ENCODE measurements around the gene PAK4. TPM values are rescaled to one million over a fixed set of nuclear protein-coding genes. Genes with fewer than 3 reads are reported as not detected.

Gene PAK4
- total and polyA plus RNA-seq, 2 of the 13 experiments (the other 11 are each of a cell fraction or from before 2014, with no cell fraction given): 9.5 to 17.8 TPM

DNA sequence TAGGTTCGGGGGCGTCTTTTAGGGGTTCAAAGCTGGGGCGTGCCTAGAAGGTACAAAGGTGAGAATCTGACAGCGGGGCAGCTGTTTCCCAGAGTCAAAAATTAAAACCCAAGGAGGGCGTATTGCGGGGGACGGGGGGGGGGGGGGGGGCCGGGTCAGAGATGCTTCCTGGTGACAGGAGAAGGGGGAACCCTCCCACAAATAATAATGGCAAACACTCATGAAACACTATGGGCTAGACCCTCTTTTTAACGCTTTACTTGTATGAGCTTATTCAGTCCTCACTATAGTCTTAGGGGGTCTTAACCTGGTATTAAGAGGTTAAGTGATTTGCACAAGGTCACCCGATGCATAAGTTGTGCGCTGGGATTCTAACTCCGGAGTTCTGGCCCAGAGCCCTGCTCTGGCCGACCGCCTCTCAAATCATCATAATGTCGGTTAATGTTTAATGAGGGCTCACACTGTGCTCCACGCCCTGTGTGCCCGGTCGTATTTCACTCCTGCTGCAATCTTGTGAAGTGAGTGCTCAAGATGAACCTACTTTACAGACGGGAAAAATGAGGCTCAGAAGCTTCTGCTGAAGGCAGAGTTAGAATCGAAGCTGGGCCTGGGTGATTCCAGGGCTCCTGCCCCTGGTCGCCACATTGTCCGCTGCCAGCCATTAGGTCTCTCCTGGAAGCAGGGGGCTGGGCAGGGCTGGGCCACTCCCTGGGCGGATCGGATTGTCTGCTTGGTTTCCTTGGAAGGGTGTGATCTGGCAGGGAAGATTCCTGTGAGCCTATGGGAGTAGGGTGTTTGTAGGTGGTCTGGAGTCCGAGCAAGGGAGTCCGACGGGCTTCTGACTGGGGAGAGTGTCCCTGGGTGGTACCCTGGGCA is 964 bp downstream of the PAK4 start:
- peak; percentile 89 for DNase-seq (ENCODE audit: low spot score)
- H3K9ac ChIP-seq (ENCODE audit: insufficient read depth, low read depth, low read length): peak overlapping the region; percentile 78
- peak overlapping the region; percentile 91 for H3K4me2 ChIP-seq (ENCODE audit: low read depth, low read length)
- no peak overlapping the region for H2AFZ ChIP-seq (ENCODE audit: low read length)
- no peaks in the 10 kb centered on the region for H3K27me3 ChIP-seq (ENCODE audit: control insufficient read depth in 1 of 2, insufficient read depth in 2 of 2, low read length in 2 of 2)
- FAIRE-seq: peak; percentile 91
- H3K79me2 ChIP-seq (ENCODE audit: insufficient read depth, low read length): peaks cover 53% of the 10 kb centered on the region
- ChIA-PET CTCF (ENCODE audit: low intra/inter-chr PET ratio, low total read pairs) (interaction anchor here (1.3 kb wide), 1 partner anchor 61 kb away, joined by 3 read pairs; no protein-coding TSS in a partner anchor), POLR2A (interaction anchor here (1.0 to 2.5 kb wide), 3 partner anchors 19 to 264 kb away, joined by 3 to 35 read pairs (median 4); partner anchors contain the start of genes MED29 and PAF1)
- H3K9me3 ChIP-seq (ENCODE audit: low read length): no peaks in the 10 kb centered on the region
- ATAC-seq: peak; percentile 87
- in situ Hi-C loops (cut with HindIII; ENCODE audit: extremely low pct_ligation_motif_present, low pct_unique_long_range_greater_than_20kb) (no loop called here), intact Hi-C loops (cut with micrococcal nuclease; ENCODE audit: unreplicated experiment) (loop anchor here (1.0 kb wide), 1 partner anchor 19 kb away; no protein-coding TSS in a partner anchor)
- TSS peak; percentile 64 for BruUV-seq (replicated peaks)
- peaks cover 59% of the 10 kb centered on the region for H3K4me1 ChIP-seq (ENCODE audit: insufficient read depth, low read length)
- peak overlapping the region; percentile 80 to 87 (median 85) for H3K4me3 ChIP-seq (replicated peaks in 1 of 3; ENCODE audit: insufficient read depth in 1 of 3, low read depth in 2 of 3, low read length in 3 of 3)
- 14% methylated on average over 20 of the region's 27 CpGs for WGBS (ENCODE audit: low lambda C conversion rate)
- H3K36me3 ChIP-seq (replicated peaks in 1 of 2; ENCODE audit: control insufficient read depth in 1 of 2, insufficient read depth in 2 of 2, low read length in 2 of 2): peaks cover 2 to 3% of the 10 kb centered on the region in 2 experiments; a peak in 1 of 5 replicates
- H4K20me1 ChIP-seq (ENCODE audit: insufficient read depth, low read length): peaks cover 33% of the 10 kb centered on the region
- H3K27ac ChIP-seq (ENCODE audit: extremely low read length, insufficient read depth, low read length): peak overlapping the region; percentile 99
- TF ChIP-seq ZNF703 (CRISPR knock-in tag; IDR thresholded peaks at IDR 0.05; ENCODE audit: borderline replicate concordance) (no peak), ZNF24 (IDR thresholded peaks at IDR 0.05) (no peak), TBL1XR1 (IDR thresholded peaks at IDR 0.05; ENCODE audit: borderline replicate concordance, low read length, partially characterized antibody) (no peak), CEBPG (CRISPR knock-in tag; IDR thresholded peaks at IDR 0.05) (peak; percentile 69), ZNF839 (CRISPR knock-in tag; IDR thresholded peaks at IDR 0.05; ENCODE audit: borderline replicate concordance) (no peak), ZFP37 (CRISPR knock-in tag; IDR thresholded peaks at IDR 0.05; ENCODE audit: borderline replicate concordance) (no peak), ZSCAN31 (CRISPR knock-in tag; IDR thresholded peaks at IDR 0.05; ENCODE audit: low read depth) (0 out of 2 replicates have a peak, but pooled peaks have one; percentile 39), GPN1 (CRISPR knock-in tag; IDR thresholded peaks at IDR 0.05; ENCODE audit: borderline replicate concordance) (no peak), ZNF263 (CRISPR knock-in tag; IDR thresholded peaks at IDR 0.05) (peak; percentile 95), FOXP1 (IDR thresholded peaks at IDR 0.05) (no peak), FOXP1 (CRISPR knock-in tag; IDR thresholded peaks at IDR 0.05) (no peak), THAP11 (CRISPR knock-in tag; IDR thresholded peaks at IDR 0.05) (no peak)
- TF ChIP-seq, protein P1, sequence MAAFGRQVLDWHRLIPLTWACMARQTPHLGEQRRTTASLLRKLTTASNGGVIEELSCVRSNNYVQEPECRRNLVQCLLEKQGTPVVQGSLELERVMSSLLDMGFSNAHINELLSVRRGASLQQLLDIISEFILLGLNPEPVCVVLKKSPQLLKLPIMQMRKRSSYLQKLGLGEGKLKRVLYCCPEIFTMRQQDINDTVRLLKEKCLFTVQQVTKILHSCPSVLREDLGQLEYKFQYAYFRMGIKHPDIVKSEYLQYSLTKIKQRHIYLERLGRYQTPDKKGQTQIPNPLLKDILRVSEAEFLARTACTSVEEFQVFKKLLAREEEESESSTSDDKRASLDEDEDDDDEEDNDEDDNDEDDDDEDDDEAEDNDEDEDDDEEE (CRISPR knock-in tag; IDR thresholded peaks at IDR 0.05): no peak
- TF ChIP-seq, protein P2, sequence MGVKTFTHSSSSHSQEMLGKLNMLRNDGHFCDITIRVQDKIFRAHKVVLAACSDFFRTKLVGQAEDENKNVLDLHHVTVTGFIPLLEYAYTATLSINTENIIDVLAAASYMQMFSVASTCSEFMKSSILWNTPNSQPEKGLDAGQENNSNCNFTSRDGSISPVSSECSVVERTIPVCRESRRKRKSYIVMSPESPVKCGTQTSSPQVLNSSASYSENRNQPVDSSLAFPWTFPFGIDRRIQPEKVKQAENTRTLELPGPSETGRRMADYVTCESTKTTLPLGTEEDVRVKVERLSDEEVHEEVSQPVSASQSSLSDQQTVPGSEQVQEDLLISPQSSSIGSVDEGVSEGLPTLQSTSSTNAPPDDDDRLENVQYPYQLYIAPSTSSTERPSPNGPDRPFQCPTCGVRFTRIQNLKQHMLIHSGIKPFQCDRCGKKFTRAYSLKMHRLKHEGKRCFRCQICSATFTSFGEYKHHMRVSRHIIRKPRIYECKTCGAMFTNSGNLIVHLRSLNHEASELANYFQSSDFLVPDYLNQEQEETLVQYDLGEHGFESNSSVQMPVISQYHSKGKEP (CRISPR knock-in tag; IDR thresholded peaks at IDR 0.05): no peak
- TF ChIP-seq, protein P3, sequence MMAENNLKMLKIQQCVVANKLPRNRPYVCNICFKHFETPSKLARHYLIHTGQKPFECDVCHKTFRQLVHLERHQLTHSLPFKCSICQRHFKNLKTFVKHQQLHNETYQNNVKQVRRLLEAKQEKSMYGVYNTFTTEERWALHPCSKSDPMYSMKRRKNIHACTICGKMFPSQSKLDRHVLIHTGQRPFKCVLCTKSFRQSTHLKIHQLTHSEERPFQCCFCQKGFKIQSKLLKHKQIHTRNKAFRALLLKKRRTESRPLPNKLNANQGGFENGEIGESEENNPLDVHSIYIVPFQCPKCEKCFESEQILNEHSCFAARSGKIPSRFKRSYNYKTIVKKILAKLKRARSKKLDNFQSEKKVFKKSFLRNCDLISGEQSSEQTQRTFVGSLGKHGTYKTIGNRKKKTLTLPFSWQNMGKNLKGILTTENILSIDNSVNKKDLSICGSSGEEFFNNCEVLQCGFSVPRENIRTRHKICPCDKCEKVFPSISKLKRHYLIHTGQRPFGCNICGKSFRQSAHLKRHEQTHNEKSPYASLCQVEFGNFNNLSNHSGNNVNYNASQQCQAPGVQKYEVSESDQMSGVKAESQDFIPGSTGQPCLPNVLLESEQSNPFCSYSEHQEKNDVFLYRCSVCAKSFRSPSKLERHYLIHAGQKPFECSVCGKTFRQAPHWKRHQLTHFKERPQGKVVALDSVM (CRISPR knock-in tag; IDR thresholded peaks at IDR 0.05): no peak
- TF ChIP-seq, protein P4, sequence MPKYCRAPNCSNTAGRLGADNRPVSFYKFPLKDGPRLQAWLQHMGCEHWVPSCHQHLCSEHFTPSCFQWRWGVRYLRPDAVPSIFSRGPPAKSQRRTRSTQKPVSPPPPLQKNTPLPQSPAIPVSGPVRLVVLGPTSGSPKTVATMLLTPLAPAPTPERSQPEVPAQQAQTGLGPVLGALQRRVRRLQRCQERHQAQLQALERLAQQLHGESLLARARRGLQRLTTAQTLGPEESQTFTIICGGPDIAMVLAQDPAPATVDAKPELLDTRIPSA (CRISPR knock-in tag; IDR thresholded peaks at IDR 0.05; ENCODE audit: borderline replicate concordance): no peak

Data from HepG2 (cell line).